Airway epithelial cell (primary cell): Measurements from ENCODE around the gene CD69. TPM values are rescaled to one million over a fixed set of nuclear protein-coding genes. Genes with fewer than 3 reads are reported as not detected.

Experiments used
- total RNA-seq: library from RNA; depleted of rRNA; stranded (reverse); fragments of >200 nt; gene quantifications from 2 replicates; pipeline ENCODE4 v1.2.3, GENCODE V29; 2015

CD69 gene
- total RNA-seq: not detected in 2 replicates

DNA sequence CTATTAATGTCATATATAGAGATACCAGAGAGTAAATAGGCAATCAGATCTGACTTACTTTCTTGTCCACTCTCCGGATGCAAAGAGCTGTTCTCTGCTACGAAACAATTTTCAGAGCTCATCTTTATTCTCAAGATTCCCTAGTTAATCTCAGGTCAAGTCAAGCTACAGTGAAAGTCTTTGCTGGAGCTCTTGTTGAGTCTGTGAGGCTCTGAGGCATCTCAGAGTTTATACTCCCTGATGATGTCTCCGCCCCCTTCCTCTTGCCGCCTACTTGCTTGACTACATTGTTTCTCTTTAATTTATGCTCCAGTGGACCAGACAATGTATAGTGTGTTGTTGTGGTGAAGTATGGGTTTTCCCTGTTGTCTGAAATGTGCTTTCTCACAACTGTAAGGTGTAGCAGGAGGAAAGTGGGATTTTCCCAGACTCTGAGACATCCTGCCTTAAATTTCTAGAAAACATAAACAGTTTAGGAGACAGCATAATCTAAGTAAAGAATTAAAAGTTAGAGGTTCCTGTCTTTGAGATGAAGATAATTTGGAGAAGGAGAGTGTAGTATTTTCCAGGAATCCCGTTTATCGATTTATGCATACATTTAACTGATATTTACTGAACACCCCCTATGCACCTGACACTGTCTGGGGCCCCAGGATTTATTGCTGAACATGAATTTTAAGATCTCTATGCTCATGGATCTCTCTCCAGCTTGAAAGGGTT is at the start of gene CD69:
CD69 (minus strand) TSS at position 203 of the 720 bp plus-strand sequence; CDS start at position 122, 81 bp downstream.

DNA sequence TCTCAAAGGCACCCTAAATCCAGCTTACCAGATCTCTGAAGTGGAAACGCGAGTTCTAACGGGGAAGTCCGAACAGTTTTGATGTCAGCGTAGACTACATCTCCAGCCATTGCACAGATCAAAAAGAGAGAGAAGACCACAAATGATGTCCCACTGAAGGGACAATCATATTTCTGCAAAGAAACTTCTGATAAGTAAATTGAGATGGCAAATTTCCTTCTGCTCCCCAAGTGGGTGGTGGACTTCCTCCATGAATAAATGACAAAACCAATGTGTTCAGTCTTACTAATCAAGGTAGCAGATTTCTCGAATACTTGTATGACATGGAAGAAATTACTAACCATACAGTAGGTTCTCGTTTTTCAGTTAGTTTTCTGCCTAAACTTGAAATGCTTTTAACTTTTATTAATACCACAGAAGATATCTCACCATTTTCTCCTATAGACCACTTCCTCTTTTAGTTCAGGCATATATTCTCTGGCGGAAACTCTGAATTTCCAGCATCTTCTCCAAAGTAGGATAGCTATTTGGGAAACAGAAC is 27.7 kb downstream of the CD69 start, which contains the start of gene CLECL1:
CLECL1 (minus strand) TSS at position 177 of the 541 bp plus-strand sequence.

Other genes with a start within 250 kb of the CD69 start
- gene KLRB1, start 153.0 kb downstream of the CD69 start, total RNA-seq: not detected in 2 replicates
- 0.78 and 1.5 TPM in 2 replicates for gene CLEC2D, start 91.2 kb downstream of the CD69 start, total RNA-seq
- not detected in 2 replicates for gene CLECL1, start 27.8 kb downstream of the CD69 start, total RNA-seq
- gene KLRF1, start 66.6 kb upstream of the CD69 start, total RNA-seq: not detected in 2 replicates
- gene CLEC2B, start 108.5 kb upstream of the CD69 start, total RNA-seq: 0.23 and 0.63 TPM in 2 replicates
- not detected in 2 replicates for gene KLRF2, start 120.6 kb upstream of the CD69 start, total RNA-seq
- not detected in 2 replicates for gene CLEC2A, start 171.5 kb upstream of the CD69 start, total RNA-seq
- not detected in 2 replicates for gene CLEC12A, start 210.5 kb upstream of the CD69 start, total RNA-seq
- not detected in 2 replicates for gene CLEC1B, start 238.2 kb upstream of the CD69 start, total RNA-seq
- not detected in 2 replicates for gene CLEC12B, start 249.7 kb upstream of the CD69 start, total RNA-seq